Spleen (tissue), 7 donors: ENCODE results near the gene MCTP1.

Source experiments
- CTCF ChIP-seq, 11 experiments: fragments of 200-600 bp in 7 of 11; fragments of 450-650 bp in 4 of 11; sonication (generic) in 4 of 11; IDR thresholded peaks in 8 of 11; conservative IDR thresholded peaks in 3 of 11; 1 replicate in 7 of 11; 2 replicates in 4 of 11; pipeline versions ENCODE4 v1.4.0 to v1.8.0; 2016 to 2021; ENCODE audit warnings: antibody characterized with exemption in 11 of 11, inconsistent platforms in 4 of 11, mild to moderate bottlenecking in 1 of 11
- POLR2A ChIP-seq, 3 donors: fragments of 450-650 bp; IDR thresholded peaks; one replicate each; pipeline ENCODE4 v1.5.1; 2017; ENCODE audit warnings: antibody characterized with exemption in 3 of 3, mild to moderate bottlenecking in 1 of 3
- POLR2AphosphoS5 ChIP-seq, 3 donors: sonication (generic); formaldehyde crosslinking; IDR thresholded peaks; one replicate each; pipeline ENCODE4 v1.5.1; 2017; ENCODE audit warnings: antibody characterized with exemption in 3 of 3
- donor health status: DM: no; HTN: no; CAD: no; lungs with moderate emphysema.
- donor health status: DM: no; HTN: no; CAD: no.
- donor health status: DM: no; HTN: no; CAD: no.

- TF ChIP-seq POLR2AphosphoS5 (IDR thresholded peaks at IDR 0.05), result no peak
- TF ChIP-seq CTCF (IDR thresholded peaks at IDR 0.05 in 8 of 11, conservative IDR thresholded peaks at IDR 0.05 in 3 of 11), result no peak
- TF ChIP-seq POLR2A (IDR thresholded peaks at IDR 0.05), result no peak
These were observed 28.4 kb downstream of the MCTP1 start for GRCh38 chr5:95256446-95256845.
